SU-DHL-6 (cell line): ENCODE measurements around the gene WDR43.

Experiments
- EZH2phosphoT487 ChIP-seq: fragments of 200-600 bp; sonication (generic), shearing (Covaris generic); conservative IDR thresholded peaks from 2 replicates; pipeline ENCODE4 v1.6.1; 2018; ENCODE audit warnings: mild to moderate bottlenecking, antibody characterized with exemption, low read length, moderate library complexity, mixed read lengths
- TF ChIP-seq, protein P1 (sequence below): fragments of 200-600 bp; sonication (generic); IDR thresholded peaks from one replicate; pipeline ENCODE4 v1.5.1; 2017; ENCODE audit warnings: antibody characterized with exemption, mild to moderate bottlenecking, low read length, moderate library complexity; ENCODE audit not compliant: insufficient read depth, poor library complexity, severe bottlenecking

DNA sequence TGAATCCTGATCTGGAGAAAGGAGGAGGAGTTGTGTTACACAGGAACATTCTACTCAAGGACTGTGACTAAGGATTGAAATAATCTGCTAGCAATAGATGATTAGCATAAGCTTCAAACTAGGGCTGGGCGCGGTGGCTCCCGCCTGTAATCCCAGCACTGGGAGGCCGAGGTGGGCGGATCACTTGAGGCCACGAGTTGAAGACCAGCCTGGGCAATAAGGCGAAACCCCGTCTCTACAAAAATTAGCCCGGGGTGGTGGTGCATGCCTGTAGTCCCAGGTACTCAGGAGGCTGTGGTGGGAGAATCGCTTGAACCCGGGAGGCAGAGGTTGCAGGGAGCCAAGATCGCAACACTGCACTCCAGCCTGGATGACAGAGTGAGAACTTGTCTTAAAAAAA, 25.9 kb upstream of the WDR43 start:
- TF ChIP-seq, protein P1, sequence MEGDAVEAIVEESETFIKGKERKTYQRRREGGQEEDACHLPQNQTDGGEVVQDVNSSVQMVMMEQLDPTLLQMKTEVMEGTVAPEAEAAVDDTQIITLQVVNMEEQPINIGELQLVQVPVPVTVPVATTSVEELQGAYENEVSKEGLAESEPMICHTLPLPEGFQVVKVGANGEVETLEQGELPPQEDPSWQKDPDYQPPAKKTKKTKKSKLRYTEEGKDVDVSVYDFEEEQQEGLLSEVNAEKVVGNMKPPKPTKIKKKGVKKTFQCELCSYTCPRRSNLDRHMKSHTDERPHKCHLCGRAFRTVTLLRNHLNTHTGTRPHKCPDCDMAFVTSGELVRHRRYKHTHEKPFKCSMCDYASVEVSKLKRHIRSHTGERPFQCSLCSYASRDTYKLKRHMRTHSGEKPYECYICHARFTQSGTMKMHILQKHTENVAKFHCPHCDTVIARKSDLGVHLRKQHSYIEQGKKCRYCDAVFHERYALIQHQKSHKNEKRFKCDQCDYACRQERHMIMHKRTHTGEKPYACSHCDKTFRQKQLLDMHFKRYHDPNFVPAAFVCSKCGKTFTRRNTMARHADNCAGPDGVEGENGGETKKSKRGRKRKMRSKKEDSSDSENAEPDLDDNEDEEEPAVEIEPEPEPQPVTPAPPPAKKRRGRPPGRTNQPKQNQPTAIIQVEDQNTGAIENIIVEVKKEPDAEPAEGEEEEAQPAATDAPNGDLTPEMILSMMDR = no peak
- no peak for TF ChIP-seq EZH2phosphoT487
